ENCODE measurements around the gene NFX1.

DNA sequence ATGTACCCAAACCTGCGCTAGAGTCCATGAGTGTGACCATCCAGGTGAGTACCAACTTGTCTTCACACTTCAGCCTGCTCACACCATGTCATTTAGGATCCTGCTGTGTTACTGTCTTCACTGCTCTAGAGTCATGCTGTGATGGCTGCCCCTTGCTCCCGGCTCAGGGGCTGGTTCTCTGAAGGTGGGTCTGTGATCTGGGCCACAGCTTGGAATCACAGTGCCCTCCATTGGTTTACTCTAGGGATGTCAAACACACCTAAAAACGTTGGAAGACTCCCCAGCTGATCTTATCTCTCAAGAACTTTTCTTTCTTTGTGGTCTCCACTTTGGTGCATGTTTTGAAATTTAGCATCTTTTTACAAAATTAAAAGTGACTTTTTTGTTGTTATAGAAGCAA, 53.8 kb downstream of the NFX1 start:
- TF ChIP-seq EZH2 (IDR thresholded peaks at IDR 0.05; ENCODE audit: borderline replicate concordance), result no peak
- TF ChIP-seq, protein P1, sequence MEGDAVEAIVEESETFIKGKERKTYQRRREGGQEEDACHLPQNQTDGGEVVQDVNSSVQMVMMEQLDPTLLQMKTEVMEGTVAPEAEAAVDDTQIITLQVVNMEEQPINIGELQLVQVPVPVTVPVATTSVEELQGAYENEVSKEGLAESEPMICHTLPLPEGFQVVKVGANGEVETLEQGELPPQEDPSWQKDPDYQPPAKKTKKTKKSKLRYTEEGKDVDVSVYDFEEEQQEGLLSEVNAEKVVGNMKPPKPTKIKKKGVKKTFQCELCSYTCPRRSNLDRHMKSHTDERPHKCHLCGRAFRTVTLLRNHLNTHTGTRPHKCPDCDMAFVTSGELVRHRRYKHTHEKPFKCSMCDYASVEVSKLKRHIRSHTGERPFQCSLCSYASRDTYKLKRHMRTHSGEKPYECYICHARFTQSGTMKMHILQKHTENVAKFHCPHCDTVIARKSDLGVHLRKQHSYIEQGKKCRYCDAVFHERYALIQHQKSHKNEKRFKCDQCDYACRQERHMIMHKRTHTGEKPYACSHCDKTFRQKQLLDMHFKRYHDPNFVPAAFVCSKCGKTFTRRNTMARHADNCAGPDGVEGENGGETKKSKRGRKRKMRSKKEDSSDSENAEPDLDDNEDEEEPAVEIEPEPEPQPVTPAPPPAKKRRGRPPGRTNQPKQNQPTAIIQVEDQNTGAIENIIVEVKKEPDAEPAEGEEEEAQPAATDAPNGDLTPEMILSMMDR (IDR thresholded peaks at IDR 0.05; ENCODE audit: poor library complexity), result no peak
- no peak for TF ChIP-seq EZH2phosphoT487 (IDR thresholded peaks at IDR 0.05; ENCODE audit: low read depth, severe bottlenecking, unreplicated experiment)

Data from hepatocyte (in vitro differentiated cells).